K562 (cell line): ENCODE measurements around the gene FGF5. TPM values are rescaled to one million over a fixed set of nuclear protein-coding genes. Genes with fewer than 3 reads are reported as not detected.

Experiments
- ATAC-seq: fragments of 200-7000 bp; cut with Tn5 transposase; 3 replicates; pipeline ENCODE4 v1.9.1; 2020; ENCODE audit warnings: moderate library complexity
- BruUV-seq: library from RNA; stranded (reverse); fragments of 400-500 nt; replicated peaks from 2 replicates; lab custom pipeline; 2021; lab: Mats Ljungman, UMichigan
- CTCF ChIA-PET: fragments of 300-600 bp; formaldehyde crosslinking; extraction: SDS; loops from one replicate; lab custom pipeline; 2021; ENCODE audit warnings: low intra/inter-chr PET ratio; lab: Yijun Ruan, JAX
- POLR2A ChIA-PET: fragments of 300-600, 350-650 bp; sonication (Branson Sonifier 250); formaldehyde crosslinking; extraction: SDS; loops from one replicate; lab custom pipeline; 2021; ENCODE audit warnings: antibody characterized with exemption, inconsistent platforms; lab: Yijun Ruan, JAX
- DNase-seq, 4 experiments: peaks; one replicate each; pipeline versions ENCODE4 v3.0.0 to v3.0.0-alpha.2; 2011 to 2018; ENCODE audit warnings: low spot score in 3 of 4, mixed read lengths in 3 of 4; ENCODE audit errors: extremely low read depth in 1 of 4
- FAIRE-seq: peaks from 2 replicates; lab custom pipeline; 2011; peaks lifted over from hg19 to GRCh38; lab: Jason Lieb, UNC
- H2AFZ ChIP-seq: 2 replicates; pipeline ENCODE4 v1.6.0; 2011; ENCODE audit warnings: low read depth, low read length, control low read depth, inconsistent platforms
- H3K27ac ChIP-seq: fragments of 200-600 bp; 3 replicates; pipeline ENCODE4 v1.8.0; 2011; ENCODE audit warnings: low read depth, mild to moderate bottlenecking, control low read depth, inconsistent platforms, low read length, moderate library complexity, mixed read lengths; ENCODE audit errors: extremely low read depth
- H3K27me3 ChIP-seq, 2 experiments: fragments of 300-600 bp in 1 of 2; 2 replicates in 1 of 2; 3 replicates in 1 of 2; pipeline versions ENCODE4 v1.6.0 to v1.8.0; 2011; ENCODE audit warnings: inconsistent platforms in 2 of 2, low read length in 2 of 2, mild to moderate bottlenecking in 1 of 2, mixed read lengths in 1 of 2, moderate library complexity in 1 of 2; ENCODE audit not compliant: control insufficient read depth in 2 of 2, insufficient read depth in 2 of 2
- H3K36me3 ChIP-seq: fragments of 300-600 bp; 3 replicates; pipeline ENCODE4 v1.8.0; 2011; ENCODE audit warnings: mild to moderate bottlenecking, low read length, inconsistent platforms; ENCODE audit not compliant: control insufficient read depth, insufficient read depth
- H3K4me1 ChIP-seq, 2 experiments: fragments of 200-600 bp in 1 of 2; replicated peaks in 1 of 2; 2 replicates in 1 of 2; 3 replicates in 1 of 2; pipeline versions ENCODE4 v1.5.1 to v1.8.0; 2011; ENCODE audit warnings: inconsistent platforms in 2 of 2, low read length in 2 of 2, mild to moderate bottlenecking in 1 of 2, mixed read lengths in 1 of 2, moderate library complexity in 1 of 2; ENCODE audit not compliant: control insufficient read depth in 2 of 2, insufficient read depth in 2 of 2
- H3K4me2 ChIP-seq: 2 replicates; pipeline ENCODE4 v1.6.1; 2011; ENCODE audit warnings: low read length, control low read depth, inconsistent platforms, mixed read lengths; ENCODE audit not compliant: insufficient read depth
- H3K4me3 ChIP-seq: fragments of 200-600 bp; sonication (generic), shearing (Covaris generic); 2 replicates; pipeline ENCODE4 v1.5.1; 2016; ENCODE audit warnings: control low read depth, inconsistent platforms
- H3K79me2 ChIP-seq: fragments of 200-600 bp; 3 replicates; pipeline ENCODE4 v1.8.0; 2011; ENCODE audit warnings: low read length, inconsistent platforms; ENCODE audit not compliant: control insufficient read depth, insufficient read depth
- H3K9ac ChIP-seq, 2 experiments: 2 replicates each; pipeline versions ENCODE4 v1.6.0 to v1.6.1; 2011; ENCODE audit warnings: low read depth in 2 of 2, low read length in 2 of 2, control low read depth in 1 of 2, inconsistent platforms in 1 of 2, mild to moderate bottlenecking in 1 of 2, mixed read lengths in 1 of 2; ENCODE audit not compliant: insufficient read depth in 1 of 2
- H3K9me1 ChIP-seq: one replicate; pipeline ENCODE4 v1.6.0; 2011; ENCODE audit warnings: inconsistent platforms, mild to moderate bottlenecking, low read length, moderate library complexity; ENCODE audit not compliant: control insufficient read depth, insufficient read depth
- H3K9me3 ChIP-seq: replicated peaks from 2 replicates; pipeline ENCODE4 v1.5.1; 2011; ENCODE audit warnings: low read depth, low read length, inconsistent platforms; ENCODE audit not compliant: control insufficient read depth, insufficient read depth
- H4K20me1 ChIP-seq: replicated peaks from 2 replicates; pipeline ENCODE4 v1.6.1; 2011; ENCODE audit warnings: low read length, inconsistent platforms, mixed read lengths; ENCODE audit not compliant: control insufficient read depth, insufficient read depth
- CBX1 ChIP-seq: sonication (generic); IDR thresholded peaks from 2 replicates; pipeline ENCODE4 v1.6.1; 2016; ENCODE audit warnings: antibody characterized with exemption, low read depth, mild to moderate bottlenecking
- GTF2A2 ChIP-seq: IDR thresholded peaks from 2 replicates; pipeline ENCODE4 v1.6.1; 2016; ENCODE audit warnings: mild to moderate bottlenecking, missing genetic modification characterization, missing compliant biosample characterization
- RAD51 ChIP-seq: fragments of 450-650 bp; IDR thresholded peaks from 2 replicates; pipeline ENCODE4 v1.7.1; 2016; ENCODE audit warnings: low read depth, mild to moderate bottlenecking, borderline replicate concordance
- TFE3 ChIP-seq: fragments of 450-650 bp; formaldehyde crosslinking; IDR thresholded peaks from 2 replicates; pipeline ENCODE4 v1.4.0; 2020; ENCODE audit warnings: mild to moderate bottlenecking, mixed read lengths
- THRB ChIP-seq: fragments of 450-650 bp; formaldehyde crosslinking; conservative IDR thresholded peaks from 2 replicates; pipeline ENCODE4 v1.4.0; 2022; ENCODE audit warnings: mild to moderate bottlenecking, missing genetic modification characterization
- TOE1 ChIP-seq, 2 experiments: fragments of 450-650 bp in 1 of 2; sonication (generic) in 1 of 2; formaldehyde crosslinking in 1 of 2; IDR thresholded peaks; 2 replicates each; pipeline versions ENCODE4 v1.7.1 to v1.8.0; 2016 to 2022; ENCODE audit warnings: borderline replicate concordance in 2 of 2, mild to moderate bottlenecking in 2 of 2, antibody characterized with exemption in 1 of 2, inconsistent platforms in 1 of 2, low read depth in 1 of 2, missing genetic modification reagents in 1 of 2, moderate library complexity in 1 of 2
- USF2 ChIP-seq: sonication (generic); formaldehyde crosslinking; IDR thresholded peaks from 2 replicates; pipeline ENCODE4 v1.5.0; 2020; ENCODE audit warnings: missing genetic modification reagents
- XRCC3 ChIP-seq: fragments of 450-650 bp; IDR thresholded peaks from 2 replicates; pipeline ENCODE4 v1.6.1; 2017; ENCODE audit warnings: mild to moderate bottlenecking, moderate library complexity
- ZNF408 ChIP-seq: fragments of 250-450 bp; sonication (Bioruptor Pico); IDR thresholded peaks from 2 replicates; pipeline ENCODE4 v1.4.0; 2020; ENCODE audit warnings: low read depth, mild to moderate bottlenecking, moderate library complexity
- ZNF644 ChIP-seq: fragments of 200-800 bp; sonication (Bioruptor generic); IDR thresholded peaks from 2 replicates; pipeline ENCODE4 v1.6.1; 2016; ENCODE audit warnings: low read depth, missing genetic modification characterization, missing compliant biosample characterization
- WGBS: fragments of 100-300 bp; shearing (Covaris generic); methylation state at CpG from one replicate; pipeline ENCODE4 v1.1.6; 2016; ENCODE audit warnings: low coverage, mixed read lengths; ENCODE audit not compliant: insufficient coverage; ENCODE audit errors: missing lambda C conversion rate; 5-methylcytosine and 5-hydroxymethylcytosine counted together
- in situ Hi-C: fragments of 300-500 bp; cut with MboI; formaldehyde crosslinking; loops from 4 replicates; pipeline ENCODE4 v1.15.0; 2018; ENCODE audit warnings: inconsistent platforms, mixed read lengths
- intact Hi-C: fragments of 100-400 bp; cut with micrococcal nuclease; formaldehyde crosslinking; loops from 2 replicates; pipeline ENCODE4 v1.14.2; 2022
- polyA plus RNA-seq, 8 experiments: library from polyadenylated mRNA; depleted of rRNA in 4 of 8; stranded (reverse) in 5 of 8; unstranded in 3 of 8; fragments of >200 nt; fragmentation: Nextera tagmentation in 2 of 8; fragmentation: Illumina TruSeq in 1 of 8; extraction: Ambion mirVana in 2 of 8; extraction: Trizol in 1 of 8; gene quantifications; 2 replicates each; pipeline versions ENCODE4 v1.2.1 to v1.2.3, GENCODE V29; 2011 to 2014; ENCODE audit warnings: inconsistent platforms in 1 of 8, missing spikeins in 1 of 8
- total RNA-seq, 7 experiments: library from RNA; depleted of rRNA in 6 of 7; stranded (reverse); fragments of >200 nt in 6 of 7; fragmentation: Illumina TruSeq in 2 of 7; extraction: Trizol in 2 of 7; gene quantifications; 2 replicates each; pipeline versions ENCODE4 v1.2.1 to v1.2.3, GENCODE V29; 2011 to 2021; ENCODE audit warnings: low replicate concordance in 1 of 7

FGF5 gene
- total and polyA plus RNA-seq, 9 of the 15 experiments (the other 6 are each of a cell fraction or from before 2014, with no cell fraction given), result 0.38 to 2.7 (median 1.1) TPM

GRCh38 chr4:80312124-80312523 is 45.7 kb downstream of the FGF5 start:
- no peaks in the 10 kb centered on the region for H3K9me1 ChIP-seq
- DNase-seq (no peak), ATAC-seq (no peak), FAIRE-seq (no peak)
- ChIA-PET CTCF (no interaction called here), POLR2A (no interaction called here)
- no peak overlapping the region for H3K4me2 ChIP-seq
- no peaks in the 10 kb centered on the region for H3K9me3 ChIP-seq
- H3K36me3 ChIP-seq, result no peaks in the 10 kb centered on the region
- no peak overlapping the region for H3K4me3 ChIP-seq
- in situ Hi-C loops, result no loop called here
- BruUV-seq, result no TSS peak
- TF ChIP-seq USF2 (CRISPR knock-in tag) (peak; percentile 54), THRB (CRISPR knock-in tag) (0 out of 2 replicates have a peak, but pooled peaks have one; percentile 36), CBX1 (no peak), ZNF644 (tag) (no peak), TFE3 (CRISPR knock-in tag) (peak; percentile 87), RAD51 (0 out of 2 replicates have a peak, but pooled peaks have one; percentile 35), ZNF408 (CRISPR knock-in tag) (no peak), GTF2A2 (no peak), XRCC3 (no peak), TOE1 (IDR thresholded peaks at IDR 0.05; ENCODE audit: borderline replicate concordance) (peak; percentile 77; the same call in 1 of the 2 replicates), TOE1 (CRISPR knock-in tag; IDR thresholded peaks at IDR 0.05; ENCODE audit: borderline replicate concordance, low read depth) (no peak)
- H4K20me1 ChIP-seq, result no peaks in the 10 kb centered on the region
- intact Hi-C loops, result no loop called here
- 8% methylated on average over 1 of the region's 1 CpG for WGBS
- no peaks in the 10 kb centered on the region for H3K79me2 ChIP-seq
- H3K27me3 ChIP-seq, result no peaks in the 10 kb centered on the region
- no peak overlapping the region for H3K27ac ChIP-seq
- no peak overlapping the region for H2AFZ ChIP-seq
- H3K4me1 ChIP-seq, result no peaks in the 10 kb centered on the region
- H3K9ac ChIP-seq, result no peak overlapping the region
